Osteoblast (primary cell): Measurements from ENCODE around the gene NPC1. TPM values are rescaled to one million over a fixed set of nuclear protein-coding genes. Genes with fewer than 3 reads are reported as not detected.
"Not testable (repeated sequence)": the region's sequence is repeated elsewhere in the genome, so short reads cannot be mapped to it uniquely, and the experiment has no call there.

Experiments used
- DNase-seq: peaks from one replicate; pipeline ENCODE4 v3.0.0; 2011; ENCODE audit warnings: low spot score, mixed read lengths; ENCODE audit not compliant: insufficient read length; ENCODE audit errors: missing footprints
- H2AFZ ChIP-seq: 2 replicates; pipeline ENCODE4 v1.6.0; 2011; ENCODE audit warnings: mild to moderate bottlenecking, low read length
- H3K27ac ChIP-seq: 2 replicates; pipeline ENCODE4 v1.5.1; 2011; ENCODE audit warnings: mild to moderate bottlenecking, low read depth, low read length, moderate library complexity
- H3K27me3 ChIP-seq: 2 replicates; pipeline ENCODE4 v1.6.0; 2012; ENCODE audit warnings: mild to moderate bottlenecking, control low read depth, inconsistent platforms, low read length, moderate library complexity; ENCODE audit not compliant: insufficient read depth
- H3K36me3 ChIP-seq: 2 replicates; pipeline ENCODE4 v1.5.1; 2011; ENCODE audit warnings: mild to moderate bottlenecking, low read length, control low read depth, moderate library complexity; ENCODE audit not compliant: insufficient read depth
- H3K4me1 ChIP-seq: 2 replicates; pipeline ENCODE4 v1.5.1; 2011; ENCODE audit warnings: mild to moderate bottlenecking, low read length, control low read depth, moderate library complexity; ENCODE audit not compliant: insufficient read depth
- H3K4me2 ChIP-seq: 2 replicates; pipeline ENCODE4 v1.6.0; 2011; ENCODE audit warnings: mild to moderate bottlenecking, low read length; ENCODE audit not compliant: insufficient read depth
- H3K4me3 ChIP-seq: fragments of 200-600 bp; sonication (generic); 3 replicates; pipeline ENCODE4 v1.5.1; 2012; ENCODE audit warnings: mild to moderate bottlenecking, low read length, inconsistent platforms; ENCODE audit not compliant: insufficient read depth
- H3K79me2 ChIP-seq: 2 replicates; pipeline ENCODE4 v1.6.0; 2012; ENCODE audit warnings: mild to moderate bottlenecking, low read length, control low read depth, inconsistent platforms; ENCODE audit not compliant: insufficient read depth
- H3K9me3 ChIP-seq: 2 replicates; pipeline ENCODE4 v1.5.1; 2011; ENCODE audit warnings: low read depth, low read length, control low read depth
- H4K20me1 ChIP-seq: 2 replicates; pipeline ENCODE4 v1.6.0; 2012; ENCODE audit warnings: mild to moderate bottlenecking, low read length, control low read depth; ENCODE audit not compliant: insufficient read depth
- total RNA-seq: library from RNA; depleted of rRNA; stranded (reverse); fragments of >200 nt; gene quantifications from 2 replicates; pipeline ENCODE4 v1.2.3, GENCODE V29; 2012
- TF ChIP-seq, protein P1 (sequence below): IDR thresholded peaks from 2 replicates; pipeline ENCODE4 v1.5.1; 2011; ENCODE audit warnings: mild to moderate bottlenecking, low read depth, low read length, moderate library complexity; ENCODE audit errors: extremely low read depth

The NPC1 gene
- total RNA-seq, 1 donor = 136 TPM

GRCh38 chr18:23578067-23578701 is 8.1 kb downstream of the NPC1 start:
- Histone ChIP-seq H3K9me3 (no peaks in the 10 kb centered on the region), H3K4me3 (no peak overlapping the region), H3K27ac (no peak overlapping the region), H3K79me2 (peaks cover 84% of the 10 kb centered on the region), H3K4me1 (peaks cover 54% of the 10 kb centered on the region), H4K20me1 (peaks cover 42% of the 10 kb centered on the region), H2AFZ (no peak overlapping the region), H3K27me3 (no peaks in the 10 kb centered on the region), H3K36me3 (peaks cover 8% of the 10 kb centered on the region), H3K4me2 (no peak overlapping the region)
- TF ChIP-seq, protein P1, sequence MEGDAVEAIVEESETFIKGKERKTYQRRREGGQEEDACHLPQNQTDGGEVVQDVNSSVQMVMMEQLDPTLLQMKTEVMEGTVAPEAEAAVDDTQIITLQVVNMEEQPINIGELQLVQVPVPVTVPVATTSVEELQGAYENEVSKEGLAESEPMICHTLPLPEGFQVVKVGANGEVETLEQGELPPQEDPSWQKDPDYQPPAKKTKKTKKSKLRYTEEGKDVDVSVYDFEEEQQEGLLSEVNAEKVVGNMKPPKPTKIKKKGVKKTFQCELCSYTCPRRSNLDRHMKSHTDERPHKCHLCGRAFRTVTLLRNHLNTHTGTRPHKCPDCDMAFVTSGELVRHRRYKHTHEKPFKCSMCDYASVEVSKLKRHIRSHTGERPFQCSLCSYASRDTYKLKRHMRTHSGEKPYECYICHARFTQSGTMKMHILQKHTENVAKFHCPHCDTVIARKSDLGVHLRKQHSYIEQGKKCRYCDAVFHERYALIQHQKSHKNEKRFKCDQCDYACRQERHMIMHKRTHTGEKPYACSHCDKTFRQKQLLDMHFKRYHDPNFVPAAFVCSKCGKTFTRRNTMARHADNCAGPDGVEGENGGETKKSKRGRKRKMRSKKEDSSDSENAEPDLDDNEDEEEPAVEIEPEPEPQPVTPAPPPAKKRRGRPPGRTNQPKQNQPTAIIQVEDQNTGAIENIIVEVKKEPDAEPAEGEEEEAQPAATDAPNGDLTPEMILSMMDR = no peak
- peak; percentile 45 for DNase-seq

DNA sequence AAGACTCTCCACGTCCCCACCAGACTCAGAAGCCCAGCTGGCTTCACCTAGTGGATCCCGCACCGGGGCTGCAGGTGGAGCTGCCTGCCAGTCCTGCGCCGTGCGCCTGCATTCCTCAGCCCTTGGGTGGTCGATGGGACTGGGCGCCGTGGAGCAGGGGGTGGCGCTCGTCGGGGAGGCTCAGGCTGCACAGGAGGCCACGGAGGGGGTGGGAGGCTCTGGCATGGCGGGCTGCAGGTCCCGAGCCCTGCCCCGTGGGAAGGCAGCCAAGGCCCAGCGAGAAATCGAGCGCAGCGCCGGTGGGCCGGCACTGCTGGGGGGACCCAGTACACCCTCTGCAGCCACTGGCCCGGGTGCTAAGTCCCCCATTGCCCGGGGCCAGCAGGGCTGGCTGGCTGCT is 8.8 kb downstream of the NPC1 start:
- DNase-seq = not testable (repeated sequence)
- H3K79me2 ChIP-seq = peaks cover 84% of the 10 kb centered on the region
- H4K20me1 ChIP-seq = peaks cover 42% of the 10 kb centered on the region

DNA sequence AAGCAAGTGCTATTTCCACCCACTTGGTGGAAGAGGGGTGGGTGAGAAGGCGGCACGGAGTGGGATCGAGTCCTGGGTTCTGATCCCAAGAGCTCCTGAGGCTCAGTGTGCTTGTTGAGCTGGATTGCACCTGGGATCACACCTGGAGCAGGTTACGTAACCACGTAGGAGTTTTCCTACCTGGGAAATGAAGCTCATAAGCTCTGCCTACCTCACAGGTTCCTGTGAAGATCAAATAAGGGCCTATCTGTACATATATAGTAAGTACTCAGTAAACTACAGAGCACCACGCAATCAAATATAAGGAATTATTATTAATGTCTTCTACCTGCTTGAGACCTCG is 11.0 kb downstream of the NPC1 start:
- peaks cover 34% of the 10 kb centered on the region for H3K4me1 ChIP-seq
- H2AFZ ChIP-seq = no peak overlapping the region
- H3K27me3 ChIP-seq = no peaks in the 10 kb centered on the region
- H3K4me3 ChIP-seq = no peak overlapping the region
- H3K36me3 ChIP-seq = peaks cover 30% of the 10 kb centered on the region
- H3K79me2 ChIP-seq = peaks cover 83% of the 10 kb centered on the region
- DNase-seq = no peak
- H3K9me3 ChIP-seq = no peaks in the 10 kb centered on the region
- TF ChIP-seq, protein P1 = no peak
- no peak overlapping the region for H3K27ac ChIP-seq
- peaks cover 31% of the 10 kb centered on the region for H4K20me1 ChIP-seq
- H3K4me2 ChIP-seq = no peak overlapping the region

More for the DNA sequence above, 8.8 kb downstream of the NPC1 start:
- not testable (repeated sequence) for H3K4me2 ChIP-seq, H3K27ac ChIP-seq, H3K27me3 ChIP-seq, H2AFZ ChIP-seq, H3K4me3 ChIP-seq, H3K9me3 ChIP-seq
- peaks cover 54% of the 10 kb centered on the region for H3K4me1 ChIP-seq
- H3K36me3 ChIP-seq = peaks cover 15% of the 10 kb centered on the region

- Histone ChIP-seq H3K36me3 (peaks cover 34% of the 10 kb centered on the region), H3K9me3 (no peaks in the 10 kb centered on the region), H3K4me1 (peaks cover 29% of the 10 kb centered on the region), H3K27ac (peak overlapping the region; percentile 76), H4K20me1 (peaks cover 27% of the 10 kb centered on the region), H2AFZ (no peak overlapping the region), H3K27me3 (no peaks in the 10 kb centered on the region), H3K79me2 (peaks cover 83% of the 10 kb centered on the region), H3K4me3 (no peak overlapping the region), H3K4me2 (no peak overlapping the region)
- TF ChIP-seq, protein P1 = no peak
- no peak for DNase-seq
These were observed 11.5 kb downstream of the NPC1 start for GRCh38 chr18:23574611-23575308.
